ENCODE results near the gene LMOD2.

The LMOD2 gene

GRCh38 chr7:123643495-123644441 lies 11.9 kb upstream of the LMOD2 start:
- no peaks in the 10 kb centered on the region for H3K27me3 ChIP-seq (ENCODE audit: control insufficient read depth, insufficient read depth, low read length)
- H3K27ac ChIP-seq (ENCODE audit: low read length) = peak overlapping the region; percentile 43
- peaks cover 23% of the 10 kb centered on the region for H3K4me1 ChIP-seq (ENCODE audit: control insufficient read depth, low read depth, low read length)
- peak overlapping the region; percentile 31 for H3K4me3 ChIP-seq (ENCODE audit: low read length)
- H3K36me3 ChIP-seq (ENCODE audit: control insufficient read depth, low read depth, low read length) = no peaks in the 10 kb centered on the region
- no peaks in the 10 kb centered on the region for H3K9me3 ChIP-seq (ENCODE audit: control insufficient read depth, low read depth, low read length)
- peak overlapping the region; percentile 26 for H3K9ac ChIP-seq (ENCODE audit: low read length)

- Histone ChIP-seq H3K4me1 (ENCODE audit: control insufficient read depth, low read depth, low read length) (peaks cover 23% of the 10 kb centered on the region), H3K9me3 (ENCODE audit: control insufficient read depth, low read depth, low read length) (no peaks in the 10 kb centered on the region), H3K27me3 (ENCODE audit: control insufficient read depth, insufficient read depth, low read length) (no peaks in the 10 kb centered on the region)
These were observed 10.2 kb upstream of the LMOD2 start for GRCh38 chr7:123645516-123645915.

DNA sequence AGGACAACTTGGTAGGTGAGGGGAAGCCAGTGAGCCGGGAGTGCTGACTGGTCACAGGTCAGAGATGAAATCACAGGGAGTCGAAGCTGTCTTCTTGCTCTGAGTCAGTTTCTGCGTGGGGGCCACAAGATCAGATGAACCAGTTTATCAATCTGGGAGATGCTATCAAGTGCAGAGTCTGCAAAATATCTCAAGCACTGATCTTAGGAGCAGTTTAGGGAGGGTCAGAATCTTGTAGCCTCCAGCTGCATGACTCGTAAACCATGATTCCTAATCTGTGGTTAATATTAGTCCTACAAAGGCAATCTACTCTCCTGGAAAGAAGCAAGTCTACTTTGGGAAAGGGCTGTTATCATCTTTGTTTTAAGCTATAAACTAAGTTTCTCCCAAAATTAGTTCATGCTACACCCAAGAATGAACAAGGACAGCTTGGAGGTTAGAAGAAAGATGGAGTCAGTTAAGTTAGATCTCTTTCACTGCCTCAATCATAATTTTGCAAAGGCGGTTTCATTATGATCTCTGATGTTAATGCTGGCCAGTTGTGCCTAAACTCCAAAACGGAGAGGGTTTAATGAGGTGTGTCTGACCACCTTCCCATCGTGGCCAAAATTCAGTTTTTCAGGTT lies 8.4 kb upstream of the LMOD2 start:
- Histone ChIP-seq H3K27ac (ENCODE audit: low read length) (no peak overlapping the region), H3K36me3 (ENCODE audit: control insufficient read depth, low read depth, low read length) (no peaks in the 10 kb centered on the region), H3K27me3 (ENCODE audit: control insufficient read depth, insufficient read depth, low read length) (no peaks in the 10 kb centered on the region), H3K9ac (ENCODE audit: low read length) (no peak overlapping the region), H3K4me3 (ENCODE audit: low read length) (no peak overlapping the region), H3K9me3 (ENCODE audit: control insufficient read depth, low read depth, low read length) (no peaks in the 10 kb centered on the region), H3K4me1 (ENCODE audit: control insufficient read depth, low read depth, low read length) (peaks cover 23% of the 10 kb centered on the region)

More at GRCh38 chr7:123645516-123645915, 10.2 kb upstream of the LMOD2 start:
- Histone ChIP-seq H3K4me3 (ENCODE audit: low read length) (no peak overlapping the region), H3K9ac (ENCODE audit: low read length) (no peak overlapping the region), H3K36me3 (ENCODE audit: control insufficient read depth, low read depth, low read length) (no peaks in the 10 kb centered on the region), H3K27ac (ENCODE audit: low read length) (no peak overlapping the region)

- H3K27ac ChIP-seq (ENCODE audit: low read length) = no peak overlapping the region
- peaks cover 7% of the 10 kb centered on the region for H3K4me1 ChIP-seq (ENCODE audit: control insufficient read depth, low read depth, low read length)
- no peak overlapping the region for H3K9ac ChIP-seq (ENCODE audit: low read length)
- H3K27me3 ChIP-seq (ENCODE audit: control insufficient read depth, insufficient read depth, low read length) = no peaks in the 10 kb centered on the region
- H3K36me3 ChIP-seq (ENCODE audit: control insufficient read depth, low read depth, low read length) = no peaks in the 10 kb centered on the region
- no peaks in the 10 kb centered on the region for H3K9me3 ChIP-seq (ENCODE audit: control insufficient read depth, low read depth, low read length)
- H3K4me3 ChIP-seq (ENCODE audit: low read length) = no peak overlapping the region
These were observed 5.7 kb upstream of the LMOD2 start for GRCh38 chr7:123649964-123650363.

DNA sequence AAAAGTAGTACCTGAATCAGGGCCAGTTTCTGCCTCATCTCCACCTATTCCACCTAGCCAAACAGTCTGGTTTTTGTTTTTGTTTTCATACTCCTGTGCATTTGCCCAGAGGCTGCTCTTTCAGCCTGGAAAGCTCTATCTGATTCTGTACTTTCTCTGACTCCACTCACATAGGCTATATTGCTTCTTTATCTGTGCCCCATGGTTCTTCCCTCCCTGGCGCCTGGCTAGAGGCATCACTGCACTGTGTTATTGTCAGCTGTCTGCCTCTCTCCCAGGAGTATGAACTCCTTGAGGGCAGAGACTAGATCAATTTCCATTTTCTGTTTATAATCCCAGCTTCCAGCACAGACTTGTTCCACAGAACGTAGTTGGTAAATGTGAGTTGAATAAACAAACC lies 5.1 kb upstream of the LMOD2 start:
- H3K36me3 ChIP-seq (ENCODE audit: control insufficient read depth, low read depth, low read length) = no peaks in the 10 kb centered on the region
- H3K4me1 ChIP-seq (ENCODE audit: control insufficient read depth, low read depth, low read length) = peaks cover 7% of the 10 kb centered on the region
- H3K9ac ChIP-seq (ENCODE audit: low read length) = no peak overlapping the region
- H3K27me3 ChIP-seq (ENCODE audit: control insufficient read depth, insufficient read depth, low read length) = no peaks in the 10 kb centered on the region
- H3K27ac ChIP-seq (ENCODE audit: low read length) = no peak overlapping the region
- H3K9me3 ChIP-seq (ENCODE audit: control insufficient read depth, low read depth, low read length) = no peaks in the 10 kb centered on the region
- no peak overlapping the region for H3K4me3 ChIP-seq (ENCODE audit: low read length)

DNA sequence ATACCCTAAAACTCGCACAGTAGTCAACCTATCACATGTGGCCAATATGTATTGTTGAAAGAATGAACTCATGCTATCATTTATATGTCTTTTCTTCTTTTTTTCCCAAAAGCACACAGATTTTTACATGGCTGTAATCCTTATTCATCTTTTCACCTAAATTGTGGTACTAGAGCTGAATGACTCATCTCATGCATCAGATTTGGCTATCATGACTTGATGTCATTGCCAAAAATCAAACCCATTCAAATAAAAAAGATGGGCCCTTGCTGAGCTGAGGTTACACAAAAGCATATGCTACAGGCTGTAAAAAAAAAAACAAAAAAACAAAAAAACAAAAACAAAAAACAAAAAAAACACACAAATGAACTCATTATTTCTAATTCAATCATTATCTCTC lies 3.3 kb upstream of the LMOD2 start:
- H3K4me1 ChIP-seq (ENCODE audit: control insufficient read depth, low read depth, low read length) = no peaks in the 10 kb centered on the region
- no peaks in the 10 kb centered on the region for H3K27me3 ChIP-seq (ENCODE audit: control insufficient read depth, insufficient read depth, low read length)
- H3K9ac ChIP-seq (ENCODE audit: low read length) = no peak overlapping the region
- H3K4me3 ChIP-seq (ENCODE audit: low read length) = no peak overlapping the region
- no peaks in the 10 kb centered on the region for H3K9me3 ChIP-seq (ENCODE audit: control insufficient read depth, low read depth, low read length)
- no peaks in the 10 kb centered on the region for H3K36me3 ChIP-seq (ENCODE audit: control insufficient read depth, low read depth, low read length)
- H3K27ac ChIP-seq (ENCODE audit: low read length) = no peak overlapping the region

DNA sequence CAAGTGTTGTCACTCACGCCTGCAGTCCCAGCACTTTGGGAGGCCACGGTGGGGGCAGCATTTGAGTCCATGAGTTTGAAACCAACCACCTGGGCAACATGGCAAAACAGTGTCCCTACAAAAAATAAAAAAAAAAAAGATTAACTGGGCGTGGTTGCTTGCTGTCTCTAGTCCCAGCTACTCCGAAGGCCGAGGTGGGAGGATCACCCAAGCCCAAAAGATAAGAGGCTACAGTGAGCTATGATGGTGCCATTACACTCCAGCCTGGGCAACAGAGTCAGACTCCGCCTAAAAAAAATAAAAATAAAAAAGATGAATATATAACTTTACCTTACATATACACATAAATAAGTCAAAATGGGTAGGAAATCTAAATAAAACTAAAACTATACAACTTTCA lies 2.5 kb upstream of the LMOD2 start:
- no peaks in the 10 kb centered on the region for H3K27me3 ChIP-seq (ENCODE audit: control insufficient read depth, insufficient read depth, low read length)
- H3K36me3 ChIP-seq (ENCODE audit: control insufficient read depth, low read depth, low read length) = no peaks in the 10 kb centered on the region
- H3K9ac ChIP-seq (ENCODE audit: low read length) = no peak overlapping the region
- H3K4me1 ChIP-seq (ENCODE audit: control insufficient read depth, low read depth, low read length) = no peaks in the 10 kb centered on the region
- H3K27ac ChIP-seq (ENCODE audit: low read length) = no peak overlapping the region
- H3K4me3 ChIP-seq (ENCODE audit: low read length) = no peak overlapping the region
- H3K9me3 ChIP-seq (ENCODE audit: control insufficient read depth, low read depth, low read length) = no peaks in the 10 kb centered on the region

GRCh38 chr7:123656544-123657303 lies 1.1 kb downstream of the LMOD2 start:
- no peak overlapping the region for H3K27ac ChIP-seq (ENCODE audit: low read length)

GRCh38 chr7:123657304-123657685 lies 1.6 kb downstream of the LMOD2 start:
- no peaks in the 10 kb centered on the region for H3K27me3 ChIP-seq (ENCODE audit: control insufficient read depth, insufficient read depth, low read length)
- no peaks in the 10 kb centered on the region for H3K36me3 ChIP-seq (ENCODE audit: control insufficient read depth, low read depth, low read length)
- H3K4me1 ChIP-seq (ENCODE audit: control insufficient read depth, low read depth, low read length) = no peaks in the 10 kb centered on the region
- no peak overlapping the region for H3K9ac ChIP-seq (ENCODE audit: low read length)
- no peak overlapping the region for H3K27ac ChIP-seq (ENCODE audit: low read length)
- H3K9me3 ChIP-seq (ENCODE audit: control insufficient read depth, low read depth, low read length) = no peaks in the 10 kb centered on the region
- no peak overlapping the region for H3K4me3 ChIP-seq (ENCODE audit: low read length)

More at GRCh38 chr7:123656544-123657303, 1.1 kb downstream of the LMOD2 start:
- Histone ChIP-seq H3K9ac (ENCODE audit: low read length) (no peak overlapping the region), H3K9me3 (ENCODE audit: control insufficient read depth, low read depth, low read length) (no peaks in the 10 kb centered on the region), H3K36me3 (ENCODE audit: control insufficient read depth, low read depth, low read length) (no peaks in the 10 kb centered on the region), H3K4me3 (ENCODE audit: low read length) (no peak overlapping the region), H3K27me3 (ENCODE audit: control insufficient read depth, insufficient read depth, low read length) (no peaks in the 10 kb centered on the region), H3K4me1 (ENCODE audit: control insufficient read depth, low read depth, low read length) (no peaks in the 10 kb centered on the region)

DNA sequence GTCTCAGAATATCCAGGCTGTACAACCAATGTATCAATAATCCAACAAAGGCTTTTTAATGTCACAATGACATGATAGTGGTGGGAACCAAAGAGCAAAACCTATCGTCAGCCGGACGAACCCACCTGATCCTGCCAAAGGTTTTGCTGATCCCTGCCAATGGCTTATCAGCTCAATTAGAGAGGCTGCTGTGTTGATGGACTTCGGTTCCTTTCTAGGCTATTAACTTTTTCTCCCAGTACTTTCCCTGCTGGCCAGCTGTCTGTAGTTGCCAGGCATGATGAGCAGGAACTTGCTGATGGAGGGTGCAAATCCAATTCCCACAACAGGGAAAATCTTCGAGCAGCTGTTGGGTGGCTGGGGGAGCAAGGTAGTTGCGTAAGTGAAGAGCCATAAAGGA lies 2.4 kb downstream of the LMOD2 start:
- H3K4me3 ChIP-seq (ENCODE audit: low read length) = no peak overlapping the region
- H3K9ac ChIP-seq (ENCODE audit: low read length) = no peak overlapping the region
- H3K27ac ChIP-seq (ENCODE audit: low read length) = no peak overlapping the region
- H3K9me3 ChIP-seq (ENCODE audit: control insufficient read depth, low read depth, low read length) = no peaks in the 10 kb centered on the region
- no peaks in the 10 kb centered on the region for H3K36me3 ChIP-seq (ENCODE audit: control insufficient read depth, low read depth, low read length)
- H3K27me3 ChIP-seq (ENCODE audit: control insufficient read depth, insufficient read depth, low read length) = no peaks in the 10 kb centered on the region
- no peaks in the 10 kb centered on the region for H3K4me1 ChIP-seq (ENCODE audit: control insufficient read depth, low read depth, low read length)

DNA sequence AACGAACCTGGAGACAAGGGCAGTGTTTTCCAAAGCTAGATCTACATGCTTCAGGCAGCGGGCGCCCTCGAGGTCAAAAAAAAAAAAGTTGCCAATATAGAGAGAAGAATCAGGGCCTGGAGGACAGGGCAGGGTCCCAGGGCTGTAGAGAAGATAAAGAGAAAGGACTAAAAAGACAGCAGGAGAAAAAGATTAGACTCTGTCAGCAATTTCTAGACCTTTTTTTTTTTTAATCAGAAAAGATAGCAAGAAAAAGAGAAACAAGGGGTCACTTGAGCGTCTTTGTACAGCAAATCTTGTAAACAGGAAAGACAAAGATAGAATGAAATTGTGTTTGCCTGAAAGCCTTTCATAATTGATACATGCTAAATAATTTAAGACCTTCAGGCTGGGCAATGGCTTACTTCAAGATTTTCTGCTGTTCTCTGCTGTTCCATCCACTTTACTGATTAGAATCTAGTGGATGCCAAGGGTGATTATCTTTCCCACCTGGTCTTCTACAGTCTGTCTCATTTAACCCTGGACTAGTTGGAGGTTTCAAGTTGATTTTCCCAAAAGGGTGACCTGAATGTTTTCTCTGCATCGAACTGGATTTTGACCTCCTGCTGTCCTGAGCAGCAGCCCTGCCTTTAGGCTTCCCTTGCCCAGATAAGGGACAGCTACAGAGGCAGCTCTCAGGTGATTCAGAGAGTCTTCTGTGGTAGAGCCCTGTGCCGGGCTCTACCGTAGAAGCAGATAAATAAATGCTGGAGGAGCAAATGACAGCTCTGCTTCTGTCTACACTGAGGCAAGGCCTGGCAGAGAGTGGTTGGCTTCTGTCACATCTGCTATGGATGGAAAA lies 5.1 kb downstream of the LMOD2 start:
- H3K4me3 ChIP-seq (ENCODE audit: low read length) = no peak overlapping the region
- no peak overlapping the region for H3K9ac ChIP-seq (ENCODE audit: low read length)
- H3K9me3 ChIP-seq (ENCODE audit: control insufficient read depth, low read depth, low read length) = no peaks in the 10 kb centered on the region
- H3K27ac ChIP-seq (ENCODE audit: low read length) = no peak overlapping the region
- H3K27me3 ChIP-seq (ENCODE audit: control insufficient read depth, insufficient read depth, low read length) = no peaks in the 10 kb centered on the region
- no peaks in the 10 kb centered on the region for H3K4me1 ChIP-seq (ENCODE audit: control insufficient read depth, low read depth, low read length)
- H3K36me3 ChIP-seq (ENCODE audit: control insufficient read depth, low read depth, low read length) = no peaks in the 10 kb centered on the region

Measured in iPS-18a (cell line).